ENCODE data around the gene CMTM6. TPM values are rescaled to one million over a fixed set of nuclear protein-coding genes. Genes with fewer than 3 reads are reported as not detected.
"Not testable (repeated sequence)": the region's sequence is repeated elsewhere in the genome, so short reads cannot be mapped to it uniquely, and the experiment has no call there.

CMTM6 gene
- polyA plus RNA-seq, 6 donors from 2014 or later: 89.7 to 156 (median 106) TPM

GRCh38 chr3:32471246-32471645 is 31.4 kb downstream of the CMTM6 start:
- no peaks in the 10 kb centered on the region for H3K27me3 Mint-ChIP-seq
- H3K4me1 Mint-ChIP-seq: peaks cover 31 to 58% (median 45%) of the 10 kb centered on the region in 3 donors
- H3K27ac Mint-ChIP-seq: peak overlapping the region in 3 of 6 donors; percentile 44 to 87 (median 87)
- ATAC-seq (ENCODE audit: low read depth in 2 of 2) (no peak), DNase-seq (no peak)
- H3K36me3 Mint-ChIP-seq: no peaks in the 10 kb centered on the region
- no peak overlapping the region for H3K4me3 Mint-ChIP-seq
- no peaks in the 10 kb centered on the region for H3K9me3 Mint-ChIP-seq

- H3K27ac Mint-ChIP-seq: peak overlapping the region in 2 of 6 donors; percentile 57 to 82
- peaks cover 36 to 63% (median 52%) of the 10 kb centered on the region in 3 donors for H3K4me1 Mint-ChIP-seq
- DNase-seq (no peak), ATAC-seq (ENCODE audit: low read depth in 2 of 2) (no peak)
- H3K9me3 Mint-ChIP-seq: no peaks in the 10 kb centered on the region
- H3K4me3 Mint-ChIP-seq: no peak overlapping the region
- H3K27me3 Mint-ChIP-seq: no peaks in the 10 kb centered on the region
- H3K36me3 Mint-ChIP-seq: no peaks in the 10 kb centered on the region
Observed at GRCh38 chr3:32470362-32470761, 32.3 kb downstream of the CMTM6 start.

DNA sequence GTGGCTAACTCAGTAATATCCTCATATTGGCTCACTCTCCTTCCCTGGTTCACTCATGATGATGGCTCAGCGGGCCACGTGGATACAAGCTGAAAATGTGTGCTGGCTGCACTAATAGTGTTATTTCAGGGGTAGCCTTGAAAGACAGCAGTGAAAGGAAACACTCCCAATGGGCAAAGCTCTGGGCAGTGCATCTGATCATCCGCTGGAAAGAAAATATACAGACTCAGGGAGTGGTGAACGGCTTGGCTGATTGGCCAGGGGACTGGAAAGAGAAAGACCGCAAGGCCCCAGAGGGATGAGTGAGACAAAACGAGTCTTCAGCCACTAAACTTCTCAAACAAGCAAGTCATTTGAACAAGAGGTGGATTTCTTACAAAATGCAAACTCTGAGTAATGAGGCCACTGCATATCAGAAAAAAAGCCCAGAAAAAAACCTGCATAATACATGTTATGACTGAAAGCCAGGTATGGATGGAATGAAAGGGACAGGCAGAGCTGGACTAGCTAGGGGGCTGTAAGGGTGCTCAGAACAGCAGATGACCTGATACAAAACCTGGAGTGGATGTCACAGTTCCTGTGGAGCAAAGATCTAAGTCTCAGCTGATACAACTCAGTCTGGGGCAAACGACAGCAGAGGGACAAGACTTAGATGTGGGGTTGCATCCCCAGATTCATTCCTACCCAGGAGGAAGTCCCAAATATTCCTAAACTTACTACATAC is 33.3 kb downstream of the CMTM6 start:
- no peaks in the 10 kb centered on the region for H3K27me3 Mint-ChIP-seq
- H3K9me3 Mint-ChIP-seq: no peaks in the 10 kb centered on the region
- DNase-seq (no peak), ATAC-seq (ENCODE audit: low read depth in 2 of 2) (no peak)
- H3K27ac Mint-ChIP-seq: peak overlapping the region in 3 of 6 donors; percentile 20 to 76 (median 70)
- peak overlapping the region in 3 of 8 donors; percentile 29 to 71 (median 34) for H3K4me3 Mint-ChIP-seq
- peaks cover 36 to 59% (median 51%) of the 10 kb centered on the region in 3 donors for H3K4me1 Mint-ChIP-seq
- H3K36me3 Mint-ChIP-seq: no peaks in the 10 kb centered on the region

DNA sequence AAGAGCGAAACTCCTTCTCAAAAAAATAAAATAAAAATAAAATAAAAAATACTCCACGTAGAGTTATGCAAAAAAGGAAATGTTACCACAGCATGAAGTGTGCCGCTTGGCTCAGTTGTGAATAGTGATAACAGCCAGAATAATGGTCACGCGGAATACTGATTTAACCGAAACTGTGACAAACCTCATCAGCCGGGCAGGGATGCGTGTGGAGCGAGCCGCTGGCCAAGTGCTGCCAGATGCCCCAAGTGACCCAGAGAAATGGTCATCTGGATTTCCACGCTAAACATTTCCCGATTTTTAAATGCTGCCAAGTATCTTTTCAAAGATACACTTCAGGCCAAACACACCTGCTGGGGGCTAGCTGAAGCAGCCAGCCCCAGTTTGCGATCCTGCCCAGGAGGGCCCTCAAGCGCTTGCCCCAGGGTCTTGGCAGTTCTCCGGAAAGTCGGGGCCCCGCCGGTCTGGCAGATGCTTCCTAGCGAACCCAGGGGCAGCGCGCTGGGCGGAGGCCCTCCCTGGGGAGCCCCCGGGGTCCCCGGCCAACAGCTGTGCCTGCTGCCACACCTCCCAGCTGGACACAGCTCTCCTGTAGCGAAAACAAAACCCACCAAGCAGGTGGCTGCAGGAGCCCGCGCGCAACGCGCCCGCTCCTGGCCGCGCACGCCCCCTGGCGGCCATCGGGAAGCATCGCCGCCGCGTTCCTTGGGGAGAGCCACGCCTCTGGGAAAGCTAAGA is 35.1 kb downstream of the CMTM6 start:
- no peaks in the 10 kb centered on the region for H3K36me3 Mint-ChIP-seq
- peak overlapping the region in 4 of 6 donors; percentile 65 to 95 (median 86) for H3K27ac Mint-ChIP-seq
- H3K4me3 Mint-ChIP-seq: peak overlapping the region; percentile 53 to 85 (median 75)
- DNase-seq: peak; percentile 80
- no peaks in the 10 kb centered on the region for H3K27me3 Mint-ChIP-seq
- H3K4me1 Mint-ChIP-seq: peaks cover 31 to 56% (median 45%) of the 10 kb centered on the region in 3 donors
- no peaks in the 10 kb centered on the region for H3K9me3 Mint-ChIP-seq
- ATAC-seq (ENCODE audit: low read depth in 2 of 2): peak; percentile 87 to 90

DNA sequence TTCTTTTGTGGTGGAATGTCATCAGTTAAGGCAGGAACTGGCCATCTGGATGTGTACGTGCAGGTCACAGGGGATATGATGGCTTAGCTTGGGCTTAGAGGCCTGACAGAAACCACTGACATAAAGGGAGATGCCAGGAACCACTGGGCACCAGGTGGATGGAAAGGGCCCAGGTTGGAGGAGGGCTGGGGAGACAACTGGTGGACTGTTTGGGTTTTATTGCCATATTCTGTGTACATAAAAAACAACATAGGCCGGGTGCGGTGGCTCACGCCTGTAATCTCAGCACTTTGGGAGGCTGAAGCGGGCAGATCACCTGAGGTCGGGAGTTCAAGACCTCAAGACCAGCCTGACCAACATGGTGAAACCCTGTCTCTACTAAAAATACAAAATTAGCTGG is 35.8 kb downstream of the CMTM6 start:
- Mint-ChIP-seq H3K4me1 (peaks cover 31 to 54% (median 45%) of the 10 kb centered on the region in 3 donors), H3K4me3 (peak overlapping the region in 7 of 8 donors; percentile 11 to 84 (median 58)), H3K27ac (peak overlapping the region in 5 of 6 donors; percentile 69 to 97 (median 79))
- H3K27me3 Mint-ChIP-seq; ATAC-seq (ENCODE audit: low read depth in 2 of 2); H3K36me3 Mint-ChIP-seq; DNase-seq; H3K9me3 Mint-ChIP-seq: not testable (repeated sequence)

DNA sequence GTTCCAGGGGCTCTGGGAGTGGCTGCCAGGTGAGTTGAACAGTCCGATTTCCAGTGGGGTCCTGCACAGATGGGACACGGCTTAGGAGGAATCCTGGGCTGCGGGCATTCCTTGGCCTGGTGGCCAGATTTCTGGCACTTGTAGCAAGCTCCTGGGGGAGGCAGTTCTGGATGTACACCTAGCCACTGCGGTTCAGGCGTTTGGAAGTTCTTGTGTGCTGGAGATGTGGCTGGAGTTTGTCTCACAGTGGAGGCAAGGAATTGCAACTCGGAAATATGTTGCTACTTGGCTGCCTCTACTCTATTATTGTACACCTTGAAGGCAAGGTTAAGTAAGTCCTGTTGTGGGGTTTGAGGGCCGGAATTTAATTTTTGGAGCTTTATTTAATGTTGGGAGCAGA is 37.9 kb downstream of the CMTM6 start:
- not testable (repeated sequence) for H3K27me3 Mint-ChIP-seq; ATAC-seq (ENCODE audit: low read depth in 2 of 2); H3K4me3 Mint-ChIP-seq; H3K36me3 Mint-ChIP-seq; H3K9me3 Mint-ChIP-seq; DNase-seq
- peak overlapping the region in 2 of 6 donors; percentile 61 to 88 for H3K27ac Mint-ChIP-seq
- H3K4me1 Mint-ChIP-seq: peaks cover 35 to 38% (median 35%) of the 10 kb centered on the region in 3 donors

DNA sequence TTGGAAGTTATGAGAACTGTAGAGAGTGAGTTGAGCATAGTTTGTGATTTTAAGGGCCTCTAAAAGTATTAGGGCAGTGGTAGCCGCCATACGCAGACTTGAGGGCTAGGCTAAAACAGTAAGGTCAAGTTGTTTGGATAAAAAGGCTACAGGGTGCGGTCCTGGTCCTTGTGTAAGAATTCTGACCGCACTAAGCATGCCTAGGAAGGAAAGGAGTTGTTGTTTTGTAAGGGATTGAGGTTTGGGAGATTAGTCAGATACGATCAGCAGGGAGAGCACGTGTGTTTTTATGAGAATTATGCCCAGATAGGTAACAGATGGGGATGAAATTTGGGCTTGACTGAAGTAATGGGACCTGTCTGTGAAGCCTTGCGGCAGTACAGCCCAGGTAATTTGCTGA is 39.2 kb downstream of the CMTM6 start:
- H3K9me3 Mint-ChIP-seq; H3K27me3 Mint-ChIP-seq; ATAC-seq (ENCODE audit: low read depth in 2 of 2); DNase-seq; H3K27ac Mint-ChIP-seq; H3K36me3 Mint-ChIP-seq; H3K4me3 Mint-ChIP-seq: not testable (repeated sequence)
- H3K4me1 Mint-ChIP-seq: peaks cover 25 to 37% (median 30%) of the 10 kb centered on the region in 3 donors

DNA sequence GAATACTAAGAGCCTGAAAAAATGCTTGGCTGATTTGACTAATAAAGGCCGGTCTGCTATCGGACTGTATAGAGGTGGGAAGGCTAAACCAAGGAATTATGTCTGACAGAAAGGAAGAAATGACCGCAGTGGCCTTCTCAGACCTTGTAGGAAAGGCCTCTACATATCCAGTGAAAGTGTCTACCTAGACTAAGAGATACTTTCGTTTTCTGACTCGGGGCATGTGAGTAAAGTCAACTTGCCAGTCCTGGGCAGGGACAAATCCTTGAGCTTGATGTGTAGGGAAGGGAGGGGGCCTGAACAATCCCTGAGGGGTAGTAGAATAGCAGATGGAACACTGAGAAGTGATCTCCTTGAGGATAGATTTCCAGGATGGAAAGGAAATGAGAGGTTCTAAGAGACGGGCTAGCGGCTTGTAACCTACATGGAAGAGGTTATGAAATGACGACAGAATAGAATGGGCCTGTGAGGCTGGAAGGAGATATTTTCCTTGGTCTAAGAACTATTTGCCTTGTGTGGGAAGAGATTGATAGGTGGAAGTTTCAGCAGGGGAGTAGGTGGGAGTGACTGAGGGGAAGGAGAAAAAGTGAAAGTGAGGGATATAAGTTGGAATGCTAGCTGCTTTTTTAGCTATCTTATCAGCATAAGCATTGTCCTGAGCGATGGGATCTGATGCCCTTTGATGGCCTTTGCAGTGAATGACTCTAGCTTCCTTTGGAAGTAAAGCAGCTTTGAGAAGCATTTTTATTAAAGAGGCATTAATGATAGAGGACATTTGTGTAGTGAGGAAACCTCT is 40.3 kb downstream of the CMTM6 start:
- not testable (repeated sequence) for H3K27ac Mint-ChIP-seq; H3K27me3 Mint-ChIP-seq; H3K36me3 Mint-ChIP-seq; H3K4me3 Mint-ChIP-seq; DNase-seq; ATAC-seq (ENCODE audit: low read depth in 2 of 2); H3K9me3 Mint-ChIP-seq
- H3K4me1 Mint-ChIP-seq: peaks cover 27 to 39% (median 33%) of the 10 kb centered on the region in 3 donors

GRCh38 chr3:32460817-32461496 is 41.7 kb downstream of the CMTM6 start:
- not testable (repeated sequence) for DNase-seq; H3K36me3 Mint-ChIP-seq; ATAC-seq (ENCODE audit: low read depth in 2 of 2); H3K9me3 Mint-ChIP-seq; H3K27me3 Mint-ChIP-seq
- H3K4me1 Mint-ChIP-seq: peaks cover 30 to 39% (median 37%) of the 10 kb centered on the region in 3 donors
- peak overlapping the region in 1 of 6 donors; percentile 97 for H3K27ac Mint-ChIP-seq
- H3K4me3 Mint-ChIP-seq: peak overlapping the region in 7 of 8 donors; percentile 65 to 90 (median 80)

DNA sequence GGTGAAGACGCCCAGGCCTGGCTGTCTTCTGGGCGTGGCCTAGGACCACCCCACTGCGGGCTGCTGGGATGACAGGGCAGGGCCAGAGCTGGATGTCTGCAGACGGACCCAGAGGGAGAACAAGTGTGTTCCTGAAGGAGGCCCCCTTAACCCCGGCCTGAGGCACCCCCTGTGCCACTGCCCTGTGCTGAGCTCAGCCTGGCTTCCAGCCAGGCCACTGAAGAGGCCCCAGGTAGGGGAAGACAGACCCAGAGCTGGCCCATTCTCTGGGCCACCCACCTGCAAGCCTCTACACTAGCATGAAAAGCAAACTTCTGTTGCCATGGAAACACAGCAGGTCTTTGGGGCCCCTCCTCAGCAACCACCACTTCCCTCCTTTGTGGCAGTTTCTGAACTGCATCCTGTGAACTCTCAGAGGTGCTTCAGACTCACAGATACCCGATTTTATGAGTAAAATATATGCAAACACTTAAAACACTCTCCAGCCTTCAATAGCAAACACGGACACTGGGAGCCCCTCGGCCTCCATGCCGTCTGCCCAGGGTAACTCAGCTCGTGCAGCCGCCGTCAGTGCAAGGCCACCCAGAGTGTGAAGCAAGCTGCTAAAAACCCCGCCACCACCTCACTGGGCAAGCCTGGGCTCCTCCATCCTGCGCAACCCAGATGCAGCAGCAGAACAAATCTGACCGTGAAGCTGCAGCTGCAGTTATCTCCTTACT is 42.5 kb downstream of the CMTM6 start:
- H3K27me3 Mint-ChIP-seq: no peaks in the 10 kb centered on the region
- H3K4me1 Mint-ChIP-seq: peaks cover 31 to 41% (median 39%) of the 10 kb centered on the region in 3 donors
- ATAC-seq (ENCODE audit: low read depth in 2 of 2) (peak; percentile 79), DNase-seq (peak; percentile 89)
- peaks cover 0 to 3% (median 0%) of the 10 kb centered on the region in 7 donors for H3K9me3 Mint-ChIP-seq
- H3K36me3 Mint-ChIP-seq: peaks cover 4 to 10% of the 10 kb centered on the region in 2 donors
- H3K4me3 Mint-ChIP-seq: peak overlapping the region; percentile 58 to 90 (median 76)
- H3K27ac Mint-ChIP-seq: peak overlapping the region in 1 of 6 donors; percentile 97

DNA sequence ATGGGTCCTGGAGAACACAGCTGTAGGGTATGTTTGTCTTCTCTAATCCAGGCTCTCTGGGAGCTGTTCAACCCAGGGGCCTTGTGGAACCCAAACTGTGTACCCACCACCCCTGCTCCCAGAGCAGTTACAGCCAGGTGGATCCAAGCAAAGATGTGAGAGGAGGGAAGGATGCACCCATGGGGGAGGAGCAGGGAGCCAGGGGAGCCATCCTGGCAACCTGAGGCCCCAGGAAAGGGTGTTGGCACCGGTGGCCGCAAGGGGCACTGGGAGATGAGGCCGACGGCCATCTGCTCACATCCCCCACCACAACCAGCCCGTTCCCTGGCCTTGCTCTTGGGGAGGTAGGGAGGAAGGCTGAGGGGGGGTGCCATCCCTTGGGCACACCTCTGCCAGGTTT is 43.2 kb downstream of the CMTM6 start:
- Mint-ChIP-seq H3K4me1 (peaks cover 34 to 48% (median 46%) of the 10 kb centered on the region in 3 donors), H3K9me3 (peaks cover 0 to 3% (median 0%) of the 10 kb centered on the region in 7 donors), H3K36me3 (peaks cover 4 to 17% of the 10 kb centered on the region in 2 donors), H3K4me3 (peak overlapping the region in 7 of 8 donors; percentile 65 to 90 (median 80)), H3K27ac (peak overlapping the region in 3 of 6 donors; percentile 77 to 97 (median 84)), H3K27me3 (no peaks in the 10 kb centered on the region)
- ATAC-seq (ENCODE audit: low read depth in 2 of 2) (no peak), DNase-seq (no peak)

GRCh38 chr3:32457971-32458471 is 44.6 kb downstream of the CMTM6 start:
- Mint-ChIP-seq H3K27me3 (no peaks in the 10 kb centered on the region), H3K36me3 (peaks cover 4 to 20% of the 10 kb centered on the region in 2 donors), H3K4me1 (peaks cover 37 to 50% (median 46%) of the 10 kb centered on the region in 3 donors), H3K9me3 (peaks cover 0 to 3% (median 0%) of the 10 kb centered on the region in 7 donors), H3K4me3 (peak overlapping the region; percentile 48 to 91 (median 82)), H3K27ac (peak overlapping the region in 4 of 6 donors; percentile 98 to 100 (median 99))
- ATAC-seq (ENCODE audit: low read depth in 2 of 2): peak; percentile 69 to 72
- DNase-seq: peak; percentile 81
